GM18868 (cell line): Measurements from ENCODE around the gene GPHN.

Source experiments
- ATAC-seq: cut with Tn5 transposase; IDR thresholded peaks from one replicate; pipeline ENCODE4 v1.9.1; 2021; ENCODE audit warnings: mild to moderate bottlenecking, moderate library complexity; ENCODE audit not compliant: unreplicated experiment

Gene GPHN

GRCh38 chr14:66507722-66508546, at the start of gene GPHN:
Gene GPHN, plus strand, starts transcription at chr14:66508147.
- peak; percentile 88 for ATAC-seq

- no peak for ATAC-seq
Measured at GRCh38 chr14:66459603-66460002, 48.3 kb upstream of the GPHN start.

GRCh38 chr14:66464261-66464660, 43.7 kb upstream of the GPHN start:
- no peak for ATAC-seq

- ATAC-seq: no peak
Measured at GRCh38 chr14:66468778-66469367, 39.1 kb upstream of the GPHN start.

- no peak for ATAC-seq
Measured at GRCh38 chr14:66471584-66471983, 36.4 kb upstream of the GPHN start.

GRCh38 chr14:66472251-66472650, 35.7 kb upstream of the GPHN start:
- no peak for ATAC-seq

GRCh38 chr14:66473223-66473622, 34.7 kb upstream of the GPHN start:
- no peak for ATAC-seq

GRCh38 chr14:66476964-66477363, 31.0 kb upstream of the GPHN start:
- ATAC-seq: no peak

- ATAC-seq: no peak
Measured at GRCh38 chr14:66477567-66477966, 30.4 kb upstream of the GPHN start.

- ATAC-seq: no peak
Measured at GRCh38 chr14:66482873-66483272, 25.1 kb upstream of the GPHN start.

- no peak for ATAC-seq
Measured at GRCh38 chr14:66483322-66483721, 24.6 kb upstream of the GPHN start.

GRCh38 chr14:66485029-66485428, 22.9 kb upstream of the GPHN start:
- no peak for ATAC-seq

GRCh38 chr14:66485910-66486421, 22.0 kb upstream of the GPHN start, which contains the start of gene CCDC196:
Gene CCDC196, plus strand, starts transcription at chr14:66486371. Its CDS starts 132 bp downstream, at chr14:66486503.
- no peak for ATAC-seq

GRCh38 chr14:66487164-66487563, 20.8 kb upstream of the GPHN start:
- no peak for ATAC-seq

GRCh38 chr14:66490143-66491111, 17.5 kb upstream of the GPHN start:
- ATAC-seq: no peak

- ATAC-seq: no peak
Measured at GRCh38 chr14:66493750-66494149, 14.2 kb upstream of the GPHN start.

GRCh38 chr14:66495218-66496098, 12.5 kb upstream of the GPHN start:
- ATAC-seq: peak; percentile 88

- ATAC-seq: no peak
Measured at GRCh38 chr14:66496188-66496807, 11.6 kb upstream of the GPHN start.

- no peak for ATAC-seq
Measured at GRCh38 chr14:66496911-66497310, 11.0 kb upstream of the GPHN start.

- no peak for ATAC-seq
Measured at GRCh38 chr14:66498311-66498710, 9.6 kb upstream of the GPHN start.
